ENCODE measurements around the gene TNNI3K.

The TNNI3K gene

GRCh38 chr1:74314438-74314837, 79.3 kb downstream of the TNNI3K start:
- DNase-seq = no peak

- DNase-seq = no peak
Observed at GRCh38 chr1:74316302-74316701, 81.1 kb downstream of the TNNI3K start.

DNA sequence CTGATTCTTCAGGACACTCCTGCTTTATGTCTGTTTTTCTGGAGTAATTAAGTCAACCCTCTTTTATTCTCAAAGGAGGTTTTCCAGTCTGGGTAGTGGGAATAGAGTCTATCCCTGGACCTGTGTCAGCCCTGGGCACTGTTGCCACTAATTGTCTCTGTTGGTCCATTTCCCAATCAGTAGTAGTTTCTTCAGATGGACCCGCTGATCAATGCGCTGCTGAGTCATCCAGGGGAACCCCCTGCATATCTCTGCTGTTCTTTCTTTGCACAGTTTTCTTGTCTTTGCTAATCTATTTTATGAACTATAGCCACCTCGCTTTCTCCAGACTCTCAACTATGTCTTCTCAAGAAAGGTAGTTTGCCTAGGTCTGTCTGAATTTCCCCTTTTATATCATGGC, 82.5 kb downstream of the TNNI3K start:
- no peak for DNase-seq

GRCh38 chr1:74323937-74324473, 88.8 kb downstream of the TNNI3K start:
- DNase-seq = no peak

- no peak for DNase-seq
Observed at GRCh38 chr1:74324684-74325448, 89.7 kb downstream of the TNNI3K start.

- no peak for DNase-seq
Observed at GRCh38 chr1:74328851-74329250, 93.7 kb downstream of the TNNI3K start.

DNA sequence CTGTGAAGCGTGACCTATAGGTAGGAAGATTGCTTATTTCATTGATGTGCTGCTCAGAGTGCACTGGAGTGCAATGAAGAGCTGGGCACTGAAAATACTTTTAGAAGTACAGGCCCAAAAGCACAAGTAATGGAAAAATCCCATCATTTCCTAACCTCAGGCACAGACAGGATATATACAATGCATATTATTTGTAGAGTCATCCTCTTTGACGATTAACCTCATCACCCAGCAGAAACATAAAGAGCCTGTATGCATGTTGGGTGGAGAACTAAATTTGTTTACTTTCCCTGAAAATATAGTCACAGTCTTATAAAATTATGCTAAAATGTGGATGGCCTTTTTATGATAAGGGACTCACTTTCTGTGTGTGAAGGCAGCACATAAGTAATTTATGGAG, 98.1 kb downstream of the TNNI3K start:
- no peak for DNase-seq

DNA sequence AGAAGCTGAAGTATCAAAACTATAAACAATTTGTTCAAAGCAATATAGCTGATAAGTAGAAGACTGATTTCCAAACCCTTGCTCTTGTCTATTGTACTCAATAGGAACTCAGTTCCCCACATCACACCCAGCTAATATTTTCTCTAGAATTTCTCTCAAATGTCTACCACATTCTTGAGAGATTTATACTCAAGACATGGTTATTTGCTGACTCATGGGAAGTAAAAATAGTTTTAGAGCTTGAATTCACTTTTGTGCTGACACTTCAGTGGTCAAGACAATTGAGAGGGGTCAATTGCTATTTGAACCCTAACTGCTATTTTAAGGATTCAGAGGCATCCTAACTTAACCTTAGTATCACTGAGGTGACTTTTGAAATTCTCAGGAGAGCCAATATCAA, 99.0 kb downstream of the TNNI3K start:
- DNase-seq = no peak

GRCh38 chr1:74340656-74341055, 105.5 kb downstream of the TNNI3K start:
- DNase-seq = no peak

DNA sequence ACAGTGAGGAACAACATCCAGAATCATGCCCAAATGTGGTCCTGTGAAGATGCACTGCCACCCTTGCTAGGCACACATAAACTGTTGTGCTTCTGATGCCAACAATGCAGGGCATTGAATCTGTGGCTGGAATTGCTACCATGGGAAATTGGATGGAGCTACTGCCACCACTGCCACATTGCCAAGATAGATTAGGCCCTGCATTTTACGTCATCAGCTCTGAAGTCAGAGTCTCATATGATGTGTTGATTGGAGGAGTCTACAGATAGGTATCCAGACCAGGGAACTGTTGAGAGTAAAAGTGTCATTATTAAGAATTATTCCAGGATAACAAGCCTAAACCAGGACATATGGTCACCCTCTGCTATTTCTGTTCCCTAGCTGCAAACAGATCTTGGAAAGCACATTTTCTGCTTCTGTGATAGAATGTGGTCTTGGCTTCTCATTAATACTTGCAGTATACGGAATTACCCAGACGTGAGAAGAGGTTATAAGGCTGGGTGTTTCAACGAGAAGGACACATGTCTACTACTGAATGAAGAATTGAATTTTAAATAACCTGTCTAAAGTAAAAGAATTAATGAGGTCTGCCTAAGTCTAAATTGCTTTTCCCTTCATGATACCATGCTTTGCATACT, 106.6 kb downstream of the TNNI3K start:
- no peak for DNase-seq

DNA sequence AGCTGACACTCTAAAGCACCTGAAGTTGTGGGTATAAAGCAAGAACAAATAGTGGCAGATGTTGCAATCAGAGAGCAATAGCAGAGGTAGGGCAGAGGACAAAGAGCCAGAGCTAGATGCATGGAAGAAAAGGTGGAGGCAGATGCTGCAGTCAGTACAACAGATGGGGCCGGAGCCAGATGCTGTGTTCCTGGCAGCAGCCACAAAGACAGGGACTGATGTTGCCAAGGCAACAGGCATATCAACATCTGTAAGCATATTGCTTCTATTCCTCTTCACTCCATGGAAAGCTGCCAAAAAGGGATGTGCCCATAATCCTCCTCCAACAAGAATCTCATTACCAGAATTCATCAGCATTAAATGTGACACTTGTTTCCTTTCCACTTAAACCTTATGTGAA, 108.0 kb downstream of the TNNI3K start:
- peak; percentile 79 for DNase-seq

DNA sequence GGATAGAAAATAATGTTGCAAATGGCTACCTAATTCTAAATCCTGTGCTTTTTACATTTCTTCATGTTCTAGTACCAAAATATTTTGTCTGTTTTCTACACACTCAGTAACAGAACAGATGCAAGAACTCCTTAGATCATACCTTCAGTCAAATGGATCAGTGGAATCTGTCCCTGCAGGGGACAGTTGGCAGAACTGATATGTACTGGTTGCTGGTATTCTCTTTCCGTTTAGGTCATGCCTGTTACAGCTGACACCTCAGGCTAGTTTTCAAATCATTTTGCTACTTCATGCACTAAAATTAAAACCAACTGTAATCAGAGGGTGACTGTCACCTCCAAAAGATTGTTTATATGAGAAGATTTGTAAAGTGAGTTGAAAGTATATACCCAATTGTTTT, 109.2 kb downstream of the TNNI3K start:
- no peak for DNase-seq

- DNase-seq = no peak
Observed at GRCh38 chr1:74356493-74356892, 121.3 kb downstream of the TNNI3K start.

DNA sequence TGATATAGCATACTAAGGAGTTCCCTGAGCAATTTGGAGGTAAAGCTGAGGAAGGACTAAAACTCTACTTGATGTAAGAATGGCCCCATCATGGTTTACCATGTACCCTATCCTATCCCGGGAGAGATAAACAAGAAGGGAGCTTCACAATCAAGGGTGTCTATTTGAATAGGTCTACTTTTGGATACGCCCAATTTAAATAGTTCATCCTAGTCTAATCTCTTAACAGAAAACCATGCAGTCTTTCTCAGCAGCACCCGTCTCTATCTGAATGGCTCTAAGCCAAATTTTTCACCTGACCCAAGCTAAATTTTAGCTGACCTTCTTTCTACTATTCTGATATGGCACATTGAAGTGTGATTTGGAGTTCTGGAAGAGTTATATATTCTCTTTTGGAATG, 122.0 kb downstream of the TNNI3K start:
- DNase-seq = no peak

GRCh38 chr1:74357756-74358155, 122.6 kb downstream of the TNNI3K start:
- no peak for DNase-seq

GRCh38 chr1:74362691-74363090, 127.5 kb downstream of the TNNI3K start:
- DNase-seq = no peak

DNA sequence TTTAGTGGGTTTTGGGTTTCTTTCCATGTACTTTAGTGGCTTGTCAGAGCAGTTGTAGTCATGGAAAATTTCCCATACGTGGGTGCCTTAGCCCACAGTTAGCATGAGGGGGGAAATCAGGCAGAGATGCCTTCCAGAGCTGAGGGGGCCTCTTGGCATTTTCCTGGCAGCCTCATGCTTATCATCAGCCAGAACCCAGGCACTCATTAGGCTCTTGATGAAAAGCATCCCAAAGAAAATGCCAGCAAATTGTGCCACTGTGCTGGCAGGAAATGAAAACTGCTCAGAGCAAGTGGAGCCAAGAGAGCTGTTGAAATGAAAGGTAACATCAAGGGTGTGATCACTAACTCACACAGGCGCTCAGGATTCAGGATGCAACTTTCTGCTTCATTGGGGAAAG, 128.0 kb downstream of the TNNI3K start:
- DNase-seq = no peak

DNA sequence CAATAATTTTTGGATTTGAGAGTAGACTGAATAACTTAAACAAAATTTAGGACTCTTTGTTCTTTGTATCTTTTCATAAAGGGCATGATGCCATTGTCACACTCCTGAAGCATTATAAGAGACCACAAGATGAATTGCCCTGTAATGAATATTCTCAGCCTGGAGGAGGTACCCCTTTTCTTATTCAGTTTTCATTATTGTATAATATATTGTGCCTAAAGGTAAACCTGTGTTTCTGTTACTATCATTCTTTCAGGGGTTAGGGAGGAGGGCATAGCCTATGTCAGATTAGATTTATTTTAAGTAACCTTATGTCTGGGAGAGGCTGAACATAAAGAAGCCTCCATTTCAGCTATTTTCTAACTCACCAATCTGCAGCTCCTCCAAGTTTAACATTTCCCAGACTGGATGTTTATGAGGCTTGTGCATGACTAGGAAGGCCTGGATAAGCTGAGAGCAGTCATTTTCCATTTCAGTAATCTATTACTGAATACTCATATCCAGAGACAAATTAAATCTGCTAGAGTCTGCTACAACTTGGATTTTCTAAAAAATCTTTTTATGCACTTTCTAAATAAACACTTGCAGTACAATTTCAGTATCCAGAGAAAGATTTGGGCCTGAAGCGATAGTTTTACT, 132.1 kb downstream of the TNNI3K start:
- DNase-seq = no peak

DNA sequence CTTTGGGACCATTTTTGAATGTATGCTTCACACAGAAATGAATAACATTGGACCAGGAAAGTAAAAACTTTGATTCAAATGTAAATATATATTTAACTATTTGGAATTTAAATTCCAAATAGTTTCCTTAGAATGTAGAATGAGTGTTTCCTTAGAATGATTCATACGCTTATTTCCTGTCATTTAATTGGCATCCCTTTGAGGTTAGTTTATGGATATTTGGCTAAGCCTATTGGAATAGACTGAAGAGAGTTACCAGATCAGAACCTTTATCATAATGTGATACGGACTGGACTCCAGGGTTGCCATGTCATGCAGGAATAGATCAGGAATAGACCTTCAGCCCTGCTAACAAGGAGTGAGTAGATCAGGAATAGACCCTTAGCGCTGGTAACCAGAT, 133.1 kb downstream of the TNNI3K start:
- DNase-seq = no peak

GRCh38 chr1:74375376-74375775, 140.2 kb downstream of the TNNI3K start:
- DNase-seq = no peak

DNA sequence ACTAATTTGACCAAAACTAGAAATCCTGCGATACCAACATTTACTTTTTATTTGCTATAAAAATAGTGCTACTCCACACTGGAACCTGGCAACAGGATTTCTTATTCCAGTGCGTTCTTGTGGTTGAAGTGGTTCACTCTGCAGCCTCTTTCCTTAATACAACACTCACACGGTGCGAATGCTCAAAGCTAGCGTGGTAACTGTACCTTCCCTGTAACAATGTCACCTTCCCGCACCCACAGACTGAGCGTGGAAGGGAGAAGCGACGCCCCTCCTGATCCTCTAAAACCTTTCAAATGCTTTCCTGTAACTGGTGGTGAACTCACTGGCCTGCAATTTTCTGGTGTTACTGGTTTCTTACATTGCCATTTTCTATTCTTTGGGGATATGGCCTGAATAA, 145.1 kb downstream of the TNNI3K start:
- no peak for DNase-seq

- DNase-seq = no peak
Observed at GRCh38 chr1:74388855-74389254, 153.7 kb downstream of the TNNI3K start.

DNA sequence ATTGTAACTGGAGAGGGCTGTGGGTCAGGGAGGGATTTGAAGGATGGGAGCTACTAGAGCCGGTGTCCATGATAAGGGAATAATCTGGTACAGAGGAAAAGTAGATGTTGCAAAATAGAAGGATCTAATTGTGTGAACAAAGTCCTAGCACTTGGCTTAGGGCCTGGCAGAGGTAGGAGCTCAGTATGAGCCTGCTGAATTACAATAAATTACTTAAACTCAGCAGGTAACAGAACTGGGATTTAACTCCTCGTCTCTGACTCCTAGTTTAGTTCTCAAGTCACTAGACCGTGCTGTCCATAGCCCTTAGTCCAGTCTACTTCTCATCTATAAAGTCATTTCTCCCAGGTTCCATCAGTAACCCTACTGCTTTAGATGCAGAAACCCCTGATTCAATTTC, 157.0 kb downstream of the TNNI3K start:
- no peak for DNase-seq

DNA sequence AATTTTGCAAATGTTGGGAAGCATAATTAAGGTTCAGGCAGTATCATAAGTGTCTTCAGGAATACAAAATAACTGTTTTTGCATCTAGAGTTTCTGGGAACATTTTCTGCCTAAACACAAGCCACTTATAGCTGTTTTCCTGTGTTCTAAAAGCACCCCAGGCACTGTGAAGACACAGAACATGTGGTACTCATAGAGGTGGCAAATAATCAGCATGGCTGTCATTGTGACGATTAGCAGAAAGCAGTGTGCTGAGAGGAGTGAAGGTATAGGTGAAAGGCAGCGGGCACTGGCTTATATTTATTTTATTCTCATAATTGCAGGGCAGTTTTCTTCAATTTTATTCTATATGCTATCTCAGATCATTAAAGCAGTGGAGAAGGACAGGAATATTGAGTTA, 157.7 kb downstream of the TNNI3K start:
- no peak for DNase-seq

Measured in NCI-H774 (cell line).